GM23338 (cell line): ENCODE results near the gene CAMTA1. TPM values are rescaled to one million over a fixed set of nuclear protein-coding genes. Genes with fewer than 3 reads are reported as not detected.

ENCODE experiments used
- ATAC-seq: fragments of 200-7000 bp; cut with Tn5 transposase; 3 replicates; pipeline ENCODE4 v1.9.1; 2020
- DNase-seq: peaks from one replicate; pipeline ENCODE4 v3.0.0-alpha.2; 2015; ENCODE audit warnings: low spot score
- H2AFZ ChIP-seq: fragments of 200-600 bp; sonication (generic); 2 replicates; pipeline ENCODE4 v1.8.0; 2016; ENCODE audit warnings: antibody characterized with exemption, mild to moderate bottlenecking, moderate library complexity
- H3F3A ChIP-seq: fragments of 200-600 bp; sonication (generic); replicated peaks from 2 replicates; pipeline ENCODE4 v1.8.0; 2017; ENCODE audit warnings: antibody characterized with exemption, mixed run types, low read depth
- H3K27ac ChIP-seq: fragments of 200-600 bp; sonication (generic); 2 replicates; pipeline ENCODE4 v1.6.1; 2016; ENCODE audit warnings: low read depth
- H3K27me3 ChIP-seq: fragments of 200-600 bp; sonication (generic); 2 replicates; pipeline ENCODE4 v1.8.0; 2016; ENCODE audit warnings: mild to moderate bottlenecking, mixed run types, moderate library complexity; ENCODE audit not compliant: insufficient read depth
- H3K36me3 ChIP-seq: fragments of 200-600 bp; sonication (generic); 2 replicates; pipeline ENCODE4 v1.8.0; 2016; ENCODE audit warnings: mild to moderate bottlenecking; ENCODE audit not compliant: insufficient read depth
- H3K4me1 ChIP-seq: fragments of 200-600 bp; sonication (generic); 2 replicates; pipeline ENCODE4 v1.8.0; 2016; ENCODE audit warnings: mild to moderate bottlenecking, moderate library complexity; ENCODE audit not compliant: insufficient read depth
- H3K4me2 ChIP-seq: fragments of 200-600 bp; sonication (generic); 2 replicates; pipeline ENCODE4 v1.7.1; 2017; ENCODE audit warnings: mixed run types
- H3K4me3 ChIP-seq: fragments of 200-600 bp; sonication (generic); 2 replicates; pipeline ENCODE4 v1.6.1; 2016; ENCODE audit warnings: mixed run types
- H3K79me2 ChIP-seq: fragments of 200-600 bp; sonication (generic); replicated peaks from 2 replicates; pipeline ENCODE4 v1.8.0; 2017; ENCODE audit warnings: mild to moderate bottlenecking; ENCODE audit not compliant: insufficient read depth
- H3K9me2 ChIP-seq: fragments of 200-600 bp; sonication (generic); 2 replicates; pipeline ENCODE4 v1.8.0; 2017; ENCODE audit not compliant: insufficient read depth
- H4K20me1 ChIP-seq: fragments of 200-600 bp; sonication (generic); replicated peaks from 2 replicates; pipeline ENCODE4 v1.8.0; 2017; ENCODE audit warnings: mild to moderate bottlenecking; ENCODE audit not compliant: insufficient read depth
- H3K27ac Mint-ChIP-seq: 2 replicates; pipeline ENCODE4 v1.8.0; 2020; ENCODE audit warnings: inconsistent platforms, mild to moderate bottlenecking, moderate library complexity, mixed read lengths
- H3K27me3 Mint-ChIP-seq: 3 replicates; pipeline ENCODE4 v1.8.0; 2022; ENCODE audit warnings: low read depth, mild to moderate bottlenecking, moderate library complexity, mixed read lengths, inconsistent platforms; ENCODE audit not compliant: insufficient read depth, poor library complexity
- H3K36me3 Mint-ChIP-seq: 3 replicates; pipeline ENCODE4 v1.8.0; 2021; ENCODE audit warnings: low read depth, mild to moderate bottlenecking, inconsistent platforms, moderate library complexity, mixed read lengths
- H3K4me1 Mint-ChIP-seq: 3 replicates; pipeline ENCODE4 v1.8.0; 2020; ENCODE audit warnings: mild to moderate bottlenecking, inconsistent platforms, mixed read lengths
- H3K4me3 Mint-ChIP-seq: 3 replicates; pipeline ENCODE4 v1.8.0; 2021; ENCODE audit warnings: moderate library complexity, mild to moderate bottlenecking, inconsistent platforms, mixed read lengths
- H3K9me3 Mint-ChIP-seq: 3 replicates; pipeline ENCODE4 v1.8.0; 2020; ENCODE audit warnings: moderate library complexity, mild to moderate bottlenecking, inconsistent platforms, mixed read lengths
- CREB1 ChIP-seq: fragments of 250-450 bp; sonication (Bioruptor Pico); IDR thresholded peaks from 2 replicates; pipeline ENCODE4 v1.5.0; 2020; ENCODE audit warnings: low read depth, mild to moderate bottlenecking, moderate library complexity
- CTCF ChIP-seq, 2 experiments: fragments of 200-600 bp in 1 of 2; sonication (generic) in 1 of 2; conservative IDR thresholded peaks; 2 replicates each; pipeline versions ENCODE4 v1.5.1 to v1.6.1; 2016 to 2017; ENCODE audit warnings: antibody characterized with exemption in 2 of 2, low read depth in 2 of 2, mild to moderate bottlenecking in 2 of 2, moderate library complexity in 1 of 2
- ETS1 ChIP-seq: IDR thresholded peaks from 2 replicates; pipeline ENCODE4 v1.6.1; 2016; ENCODE audit warnings: antibody characterized with exemption
- EZH2 ChIP-seq: fragments of 200-600 bp; sonication (generic); IDR thresholded peaks from one replicate; pipeline ENCODE4 v1.8.0; 2017; ENCODE audit warnings: antibody characterized with exemption, mild to moderate bottlenecking, low read depth; ENCODE audit not compliant: unreplicated experiment
- EZH2phosphoT487 ChIP-seq: fragments of 200-600 bp; sonication (generic); IDR thresholded peaks from one replicate; pipeline ENCODE4 v1.8.1; 2018; ENCODE audit warnings: antibody characterized with exemption; ENCODE audit not compliant: unreplicated experiment
- JUNB ChIP-seq: IDR thresholded peaks from one replicate; pipeline ENCODE4 v1.6.1; 2016; ENCODE audit warnings: antibody characterized with exemption; ENCODE audit not compliant: unreplicated experiment
- NANOG ChIP-seq: IDR thresholded peaks from 2 replicates; pipeline ENCODE4 v1.6.1; 2016; ENCODE audit warnings: antibody characterized with exemption, borderline replicate concordance
- POLR2AphosphoS5 ChIP-seq: IDR thresholded peaks from 2 replicates; pipeline ENCODE4 v1.6.1; 2016; ENCODE audit warnings: antibody characterized with exemption, low read depth
- REST ChIP-seq: IDR thresholded peaks from one replicate; pipeline ENCODE4 v1.6.1; 2018; ENCODE audit warnings: antibody characterized with exemption; ENCODE audit not compliant: unreplicated experiment
- STAT1 ChIP-seq: IDR thresholded peaks from one replicate; pipeline ENCODE4 v1.6.1; 2016; ENCODE audit warnings: antibody characterized with exemption; ENCODE audit not compliant: unreplicated experiment
- ZNF114 ChIP-seq: fragments of 250-450 bp; sonication (Bioruptor Pico); IDR thresholded peaks from 2 replicates; pipeline ENCODE4 v1.5.0; 2020; ENCODE audit warnings: mild to moderate bottlenecking, moderate library complexity
- ZNF331 ChIP-seq: fragments of 250-450 bp; sonication (Bioruptor Pico); IDR thresholded peaks from 2 replicates; pipeline ENCODE4 v1.5.0; 2020; ENCODE audit warnings: low read depth, mild to moderate bottlenecking, moderate library complexity
- ZNF462 ChIP-seq: fragments of 250-450 bp; sonication (Bioruptor Pico); IDR thresholded peaks from 2 replicates; pipeline ENCODE4 v1.5.0; 2020; ENCODE audit warnings: mild to moderate bottlenecking, moderate library complexity
- polyA plus RNA-seq: library from polyadenylated mRNA; unstranded; fragments of >200 nt; fragmentation: Nextera tagmentation; extraction: Ambion mirVana; gene quantifications from 2 replicates; pipeline ENCODE4 v1.2.1, GENCODE V29; 2016
- total RNA-seq: library from RNA; depleted of rRNA; stranded (reverse); fragments of >200 nt; shearing (Covaris generic); gene quantifications from 2 replicates; pipeline ENCODE4 v1.2.3, GENCODE V29; 2014

Gene CAMTA1
- total and polyA plus RNA-seq, 2 experiments from 2014 or later: 115 to 519 TPM

- TF ChIP-seq REST: no peak
These were observed 344.9 kb downstream of the CAMTA1 start (continued) for GRCh38 chr1:7130127-7130526.

- Mint-ChIP-seq H3K4me3 (no peak overlapping the region), H3K36me3 (no peaks in the 10 kb centered on the region), H3K9me3 (no peaks in the 10 kb centered on the region), H3K27ac (no peak overlapping the region), H3K4me1 (peaks cover 19% of the 10 kb centered on the region), H3K27me3 (peaks cover 3% of the 10 kb centered on the region)
- Histone ChIP-seq H3K36me3 (no peaks in the 10 kb centered on the region), H3K4me1 (no peaks in the 10 kb centered on the region), H3K4me3 (no peak overlapping the region), H3K4me2 (no peak overlapping the region), H3K9me2 (no peaks in the 10 kb centered on the region), H2AFZ (no peak overlapping the region), H4K20me1 (peaks cover 3% of the 10 kb centered on the region; the same call in 1 of the 2 replicates), H3K27ac (no peak overlapping the region), H3K79me2 (no peaks in the 10 kb centered on the region), H3F3A (no peaks in the 10 kb centered on the region), H3K27me3 (no peaks in the 10 kb centered on the region)
- ATAC-seq: no peak; the same call in 2 of the 3 replicates
- DNase-seq: no peak
- TF ChIP-seq CTCF (conservative IDR thresholded peaks at IDR 0.05; ENCODE audit: low read depth in 2 of 2): no peak
- TF ChIP-seq POLR2AphosphoS5: no peak
- no peak for TF ChIP-seq ZNF462 (CRISPR knock-in tag)
- no peak for TF ChIP-seq CREB1 (CRISPR knock-in tag)
- TF ChIP-seq STAT1: no peak
- no peak for TF ChIP-seq ZNF331 (CRISPR knock-in tag)
- TF ChIP-seq ZNF114: no peak
- no peak for TF ChIP-seq EZH2phosphoT487
- TF ChIP-seq ETS1: no peak
- no peak for TF ChIP-seq NANOG
- TF ChIP-seq JUNB: no peak
- no peak for TF ChIP-seq EZH2
These were observed 350.2 kb downstream of the CAMTA1 start for GRCh38 chr1:7135493-7135892.
